Peyer's patch (tissue), 4 donors: ENCODE data around the gene AGPAT2.

ENCODE experiments used
- POLR2A ChIP-seq, 2 donors: fragments of 450-650 bp; IDR thresholded peaks; one replicate each; pipeline ENCODE4 v1.5.1; 2017; ENCODE audit warnings: antibody characterized with exemption in 2 of 2, mild to moderate bottlenecking in 2 of 2, moderate library complexity in 2 of 2
- TF ChIP-seq, protein P1 (sequence below), 6 experiments: fragments of 450-650 bp in 4 of 6; fragments of 200-600 bp in 2 of 6; sonication (generic) in 1 of 6; IDR thresholded peaks; one replicate each; pipeline ENCODE4 v1.5.1; 2017 to 2019; ENCODE audit warnings: antibody characterized with exemption in 6 of 6, mild to moderate bottlenecking in 3 of 6, moderate library complexity in 1 of 6

DNA sequence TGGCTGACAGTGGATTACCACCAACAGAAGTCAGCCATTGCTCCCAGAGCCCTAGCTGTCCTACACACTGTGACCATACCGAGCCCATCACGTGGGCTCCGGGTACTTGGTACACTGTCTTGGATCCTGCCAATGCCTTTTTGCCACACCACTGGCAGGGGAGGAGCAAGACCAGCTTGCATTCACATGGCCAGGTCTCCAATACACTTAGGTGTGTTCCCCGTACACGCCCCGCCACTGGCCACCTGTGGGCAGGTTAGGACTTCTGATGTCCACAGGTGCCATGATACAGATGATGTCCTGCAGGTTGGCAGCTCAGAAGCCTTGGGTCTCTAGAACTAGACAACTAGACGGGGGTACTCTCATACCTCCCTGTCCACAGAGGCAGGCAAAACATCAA lies 19.8 kb upstream of the AGPAT2 start:
- TF ChIP-seq POLR2A (IDR thresholded peaks at IDR 0.05): no peak
- TF ChIP-seq, protein P1, sequence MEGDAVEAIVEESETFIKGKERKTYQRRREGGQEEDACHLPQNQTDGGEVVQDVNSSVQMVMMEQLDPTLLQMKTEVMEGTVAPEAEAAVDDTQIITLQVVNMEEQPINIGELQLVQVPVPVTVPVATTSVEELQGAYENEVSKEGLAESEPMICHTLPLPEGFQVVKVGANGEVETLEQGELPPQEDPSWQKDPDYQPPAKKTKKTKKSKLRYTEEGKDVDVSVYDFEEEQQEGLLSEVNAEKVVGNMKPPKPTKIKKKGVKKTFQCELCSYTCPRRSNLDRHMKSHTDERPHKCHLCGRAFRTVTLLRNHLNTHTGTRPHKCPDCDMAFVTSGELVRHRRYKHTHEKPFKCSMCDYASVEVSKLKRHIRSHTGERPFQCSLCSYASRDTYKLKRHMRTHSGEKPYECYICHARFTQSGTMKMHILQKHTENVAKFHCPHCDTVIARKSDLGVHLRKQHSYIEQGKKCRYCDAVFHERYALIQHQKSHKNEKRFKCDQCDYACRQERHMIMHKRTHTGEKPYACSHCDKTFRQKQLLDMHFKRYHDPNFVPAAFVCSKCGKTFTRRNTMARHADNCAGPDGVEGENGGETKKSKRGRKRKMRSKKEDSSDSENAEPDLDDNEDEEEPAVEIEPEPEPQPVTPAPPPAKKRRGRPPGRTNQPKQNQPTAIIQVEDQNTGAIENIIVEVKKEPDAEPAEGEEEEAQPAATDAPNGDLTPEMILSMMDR (IDR thresholded peaks at IDR 0.05): no peak
